ENCODE measurements around the gene SYCE3. TPM values are rescaled to one million over a fixed set of nuclear protein-coding genes. Genes with fewer than 3 reads are reported as not detected.

SYCE3 gene, protein sequence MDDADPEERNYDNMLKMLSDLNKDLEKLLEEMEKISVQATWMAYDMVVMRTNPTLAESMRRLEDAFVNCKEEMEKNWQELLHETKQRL
- not detected in 2 replicates for total RNA-seq

DNA sequence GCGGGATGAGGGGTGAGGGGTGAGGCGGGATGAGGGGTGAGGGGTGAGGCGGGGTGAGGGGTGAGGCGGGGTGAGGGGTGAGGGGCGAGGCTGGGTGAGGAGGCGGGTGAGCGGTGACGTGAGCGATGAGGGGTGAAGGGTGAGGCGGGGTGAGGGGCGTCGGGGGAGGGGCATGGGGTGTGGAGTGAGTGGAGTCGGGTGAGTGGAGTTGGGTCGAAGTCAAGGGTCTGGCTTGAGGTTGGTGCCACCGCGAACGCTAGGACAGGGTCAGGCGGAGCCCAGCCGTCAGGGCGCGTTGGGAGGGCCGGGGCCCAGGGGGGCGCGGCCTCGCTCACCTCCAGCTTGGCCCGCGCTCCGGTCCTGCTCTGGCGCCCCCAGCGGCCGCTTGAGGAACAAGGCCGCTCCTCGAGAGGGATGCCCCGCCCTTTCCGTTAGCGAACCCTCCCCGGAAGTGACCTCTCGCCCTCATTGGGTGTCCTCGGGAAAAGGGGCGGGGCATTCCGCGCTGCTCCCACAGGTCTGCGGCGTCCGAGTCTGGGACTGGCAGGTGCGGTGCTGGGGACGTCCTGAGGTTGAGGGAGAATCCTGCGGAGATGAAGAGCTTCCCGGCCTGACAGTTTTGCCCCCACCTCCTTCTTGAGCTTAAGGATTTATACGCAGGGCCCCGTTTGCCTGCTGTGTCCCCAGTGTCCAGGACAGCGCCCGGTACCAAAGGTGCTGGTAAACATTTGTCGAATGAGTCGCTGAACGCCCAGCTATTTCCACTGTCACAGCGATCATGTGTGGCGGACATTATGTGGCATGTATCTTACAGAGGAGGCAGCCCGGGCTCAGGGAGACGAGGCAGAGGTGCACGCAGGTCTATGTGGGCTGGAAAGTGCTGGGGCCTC, at the start of gene SYCE3:
Gene SYCE3 (minus strand): TSS at position 397 of the 890 bp plus-strand sequence. CDS start 6,514 bp downstream, outside the sequence.
- peak within 1 kb of the TSS; percentile 97 for H2AFZ ChIP-seq (ENCODE audit: low read length)
- no peaks in the 10 kb centered on the region for H3K36me3 ChIP-seq (ENCODE audit: insufficient read depth, low read length)
- peak within 1 kb of the TSS; percentile 99 for H3K4me2 ChIP-seq (ENCODE audit: insufficient read depth, low read length)
- H4K20me1 ChIP-seq (ENCODE audit: insufficient read depth, low read length) = no peaks in the 10 kb centered on the region
- DNase-seq (ENCODE audit: insufficient read length, low spot score, missing footprints) = peak; percentile 98
- H3K79me2 ChIP-seq (ENCODE audit: insufficient read depth, low read length) = no peaks in the 10 kb centered on the region
- H3K4me3 ChIP-seq (ENCODE audit: insufficient read depth, low read length) = peak within 1 kb of the TSS; percentile 89
- peaks cover 9% of the 10 kb centered on the region for H3K27me3 ChIP-seq (ENCODE audit: insufficient read depth, low read length)
- TF ChIP-seq, protein P1, sequence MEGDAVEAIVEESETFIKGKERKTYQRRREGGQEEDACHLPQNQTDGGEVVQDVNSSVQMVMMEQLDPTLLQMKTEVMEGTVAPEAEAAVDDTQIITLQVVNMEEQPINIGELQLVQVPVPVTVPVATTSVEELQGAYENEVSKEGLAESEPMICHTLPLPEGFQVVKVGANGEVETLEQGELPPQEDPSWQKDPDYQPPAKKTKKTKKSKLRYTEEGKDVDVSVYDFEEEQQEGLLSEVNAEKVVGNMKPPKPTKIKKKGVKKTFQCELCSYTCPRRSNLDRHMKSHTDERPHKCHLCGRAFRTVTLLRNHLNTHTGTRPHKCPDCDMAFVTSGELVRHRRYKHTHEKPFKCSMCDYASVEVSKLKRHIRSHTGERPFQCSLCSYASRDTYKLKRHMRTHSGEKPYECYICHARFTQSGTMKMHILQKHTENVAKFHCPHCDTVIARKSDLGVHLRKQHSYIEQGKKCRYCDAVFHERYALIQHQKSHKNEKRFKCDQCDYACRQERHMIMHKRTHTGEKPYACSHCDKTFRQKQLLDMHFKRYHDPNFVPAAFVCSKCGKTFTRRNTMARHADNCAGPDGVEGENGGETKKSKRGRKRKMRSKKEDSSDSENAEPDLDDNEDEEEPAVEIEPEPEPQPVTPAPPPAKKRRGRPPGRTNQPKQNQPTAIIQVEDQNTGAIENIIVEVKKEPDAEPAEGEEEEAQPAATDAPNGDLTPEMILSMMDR (IDR thresholded peaks at IDR 0.05; ENCODE audit: extremely low read depth, low read depth, low read length) = peak; percentile 76
- H3K4me1 ChIP-seq (ENCODE audit: insufficient read depth, low read length) = peaks cover 7% of the 10 kb centered on the region
- no peak within 1 kb of the TSS for H3K27ac ChIP-seq (ENCODE audit: low read depth, low read length)
- no peaks in the 10 kb centered on the region for H3K9me3 ChIP-seq (ENCODE audit: low read depth, low read length)

GRCh38 chr22:50612168-50612527, 49.4 kb upstream of the SYCE3 start:
- Histone ChIP-seq H3K4me2 (ENCODE audit: insufficient read depth, low read length) (no peak overlapping the region), H3K27ac (ENCODE audit: low read depth, low read length) (no peak overlapping the region), H3K36me3 (ENCODE audit: insufficient read depth, low read length) (no peaks in the 10 kb centered on the region), H2AFZ (ENCODE audit: low read length) (no peak overlapping the region), H4K20me1 (ENCODE audit: insufficient read depth, low read length) (no peaks in the 10 kb centered on the region), H3K79me2 (ENCODE audit: insufficient read depth, low read length) (no peaks in the 10 kb centered on the region), H3K4me3 (ENCODE audit: insufficient read depth, low read length) (no peak overlapping the region), H3K27me3 (ENCODE audit: insufficient read depth, low read length) (peaks cover 4% of the 10 kb centered on the region), H3K4me1 (ENCODE audit: insufficient read depth, low read length) (no peaks in the 10 kb centered on the region), H3K9me3 (ENCODE audit: low read depth, low read length) (no peaks in the 10 kb centered on the region)
- peak; percentile 57 for DNase-seq (ENCODE audit: insufficient read length, low spot score, missing footprints)
- TF ChIP-seq, protein P1 (IDR thresholded peaks at IDR 0.05; ENCODE audit: extremely low read depth, low read depth, low read length) = no peak

GRCh38 chr22:50611341-50612060, 48.8 kb upstream of the SYCE3 start:
- Histone ChIP-seq H4K20me1 (ENCODE audit: insufficient read depth, low read length) (no peaks in the 10 kb centered on the region), H3K79me2 (ENCODE audit: insufficient read depth, low read length) (no peaks in the 10 kb centered on the region), H3K4me2 (ENCODE audit: insufficient read depth, low read length) (no peak overlapping the region), H3K27me3 (ENCODE audit: insufficient read depth, low read length) (peaks cover 4% of the 10 kb centered on the region), H3K36me3 (ENCODE audit: insufficient read depth, low read length) (no peaks in the 10 kb centered on the region), H3K27ac (ENCODE audit: low read depth, low read length) (no peak overlapping the region), H3K4me3 (ENCODE audit: insufficient read depth, low read length) (no peak overlapping the region), H2AFZ (ENCODE audit: low read length) (no peak overlapping the region), H3K9me3 (ENCODE audit: low read depth, low read length) (no peaks in the 10 kb centered on the region), H3K4me1 (ENCODE audit: insufficient read depth, low read length) (no peaks in the 10 kb centered on the region)
- DNase-seq (ENCODE audit: insufficient read length, low spot score, missing footprints) = peak; percentile 65
- TF ChIP-seq, protein P1 (IDR thresholded peaks at IDR 0.05; ENCODE audit: extremely low read depth, low read depth, low read length) = no peak

GRCh38 chr22:50610581-50610980, 47.9 kb upstream of the SYCE3 start:
- Histone ChIP-seq H3K9me3 (ENCODE audit: low read depth, low read length) (no peaks in the 10 kb centered on the region), H3K4me3 (ENCODE audit: insufficient read depth, low read length) (no peak overlapping the region), H3K27me3 (ENCODE audit: insufficient read depth, low read length) (peaks cover 4% of the 10 kb centered on the region), H3K4me2 (ENCODE audit: insufficient read depth, low read length) (no peak overlapping the region), H2AFZ (ENCODE audit: low read length) (no peak overlapping the region), H3K79me2 (ENCODE audit: insufficient read depth, low read length) (no peaks in the 10 kb centered on the region), H3K27ac (ENCODE audit: low read depth, low read length) (no peak overlapping the region), H3K36me3 (ENCODE audit: insufficient read depth, low read length) (no peaks in the 10 kb centered on the region), H3K4me1 (ENCODE audit: insufficient read depth, low read length) (no peaks in the 10 kb centered on the region), H4K20me1 (ENCODE audit: insufficient read depth, low read length) (no peaks in the 10 kb centered on the region)
- DNase-seq (ENCODE audit: insufficient read length, low spot score, missing footprints) = peak; percentile 83
- TF ChIP-seq, protein P1 (IDR thresholded peaks at IDR 0.05; ENCODE audit: extremely low read depth, low read depth, low read length) = no peak
